ENCODE data around the gene VCL.

Gene VCL

DNA sequence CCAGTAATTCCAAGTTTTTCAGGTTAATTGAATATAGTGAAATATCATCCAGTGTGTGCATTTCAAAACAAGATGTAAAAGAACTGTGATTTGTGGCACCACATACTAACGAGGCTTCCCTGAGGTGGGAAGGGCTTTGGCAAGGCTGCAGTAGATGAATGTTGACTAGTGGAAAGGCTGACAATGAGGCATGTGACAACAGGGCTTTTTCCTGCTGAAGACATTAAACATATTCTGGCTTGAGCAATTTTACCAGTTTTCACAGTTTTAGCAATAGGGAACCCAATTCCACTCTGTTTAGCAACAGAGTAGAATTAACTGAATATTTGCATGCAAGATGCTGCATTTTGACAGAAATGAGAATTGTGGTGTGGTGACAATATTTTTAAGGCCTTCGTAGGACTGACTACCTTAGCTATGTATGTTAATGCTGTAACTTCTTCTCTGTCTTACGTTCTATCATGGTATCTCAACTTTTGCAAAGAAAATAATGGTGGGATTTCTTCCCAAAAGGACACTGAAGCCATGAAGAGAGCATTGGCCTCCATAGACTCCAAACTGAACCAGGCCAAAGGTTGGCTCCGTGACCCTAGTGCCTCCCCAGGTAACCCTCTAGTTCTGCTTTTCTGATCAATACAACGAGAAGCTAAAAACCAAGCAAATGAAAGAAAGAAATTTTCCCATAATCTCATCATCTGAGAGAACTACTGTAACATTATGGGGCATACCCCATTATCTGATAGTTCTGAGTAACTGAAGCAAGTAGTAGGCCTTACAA is 84.2 kb downstream of the VCL start:
- H3K4me3 Mint-ChIP-seq = no peak overlapping the region
- no peaks in the 10 kb centered on the region for H3K27me3 Mint-ChIP-seq
- H3K27ac Mint-ChIP-seq = no peak overlapping the region
- H3K36me3 Mint-ChIP-seq = peaks cover 9% of the 10 kb centered on the region
- no peaks in the 10 kb centered on the region for H3K9me3 Mint-ChIP-seq (ENCODE audit: low read depth)
- H3K4me1 Mint-ChIP-seq (ENCODE audit: low read depth) = peaks cover 34% of the 10 kb centered on the region

DNA sequence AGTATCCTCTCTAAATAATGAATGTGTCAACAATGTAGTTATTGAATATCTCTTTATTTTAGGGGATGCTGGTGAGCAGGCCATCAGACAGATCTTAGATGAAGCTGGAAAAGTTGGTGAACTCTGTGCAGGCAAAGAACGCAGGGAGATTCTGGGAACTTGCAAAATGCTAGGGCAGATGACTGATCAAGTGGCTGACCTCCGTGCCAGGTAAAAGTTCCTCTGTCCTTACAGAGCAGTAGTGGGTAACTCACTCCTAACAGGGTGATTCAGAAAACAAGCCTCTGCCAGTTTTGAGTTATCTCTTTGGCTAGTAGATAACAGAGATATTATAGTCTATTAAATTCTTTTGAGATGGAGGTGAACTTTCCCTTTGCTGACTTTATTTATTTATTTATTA is 85.4 kb downstream of the VCL start:
- Mint-ChIP-seq H3K4me3 (no peak overlapping the region), H3K36me3 (peaks cover 9% of the 10 kb centered on the region), H3K4me1 (ENCODE audit: low read depth) (peaks cover 26% of the 10 kb centered on the region), H3K27me3 (no peaks in the 10 kb centered on the region), H3K9me3 (ENCODE audit: low read depth) (no peaks in the 10 kb centered on the region), H3K27ac (no peak overlapping the region)

GRCh38 chr10:74084955-74085354 is 87.0 kb downstream of the VCL start:
- no peaks in the 10 kb centered on the region for H3K9me3 Mint-ChIP-seq (ENCODE audit: low read depth)
- no peak overlapping the region for H3K27ac Mint-ChIP-seq
- no peak overlapping the region for H3K4me3 Mint-ChIP-seq
- peaks cover 11% of the 10 kb centered on the region for H3K4me1 Mint-ChIP-seq (ENCODE audit: low read depth)
- no peaks in the 10 kb centered on the region for H3K27me3 Mint-ChIP-seq
- H3K36me3 Mint-ChIP-seq = peaks cover 18% of the 10 kb centered on the region

DNA sequence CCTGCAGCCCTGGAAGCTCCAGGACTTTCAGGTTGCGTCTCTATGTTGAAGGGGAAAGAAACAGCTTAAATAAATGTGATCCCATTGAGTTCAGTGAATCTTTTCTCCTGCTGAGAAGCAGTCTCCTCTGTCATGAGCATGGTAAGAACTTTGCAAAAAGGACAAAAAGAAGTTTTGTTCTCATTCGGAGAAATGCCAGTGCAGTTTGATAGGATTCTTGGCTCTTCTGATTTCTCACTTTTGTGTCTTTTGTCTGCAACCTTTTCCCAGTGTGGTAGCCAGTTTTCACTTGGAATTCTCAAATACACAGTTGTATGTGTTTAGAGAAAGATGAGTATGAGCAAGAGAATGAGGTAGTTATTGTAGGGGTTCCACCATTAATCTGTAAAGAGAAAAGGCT is 88.4 kb downstream of the VCL start:
- Mint-ChIP-seq H3K4me1 (ENCODE audit: low read depth) (peaks cover under 1% of the 10 kb centered on the region), H3K4me3 (no peak overlapping the region), H3K9me3 (ENCODE audit: low read depth) (no peaks in the 10 kb centered on the region), H3K27ac (no peak overlapping the region), H3K36me3 (peaks cover 23% of the 10 kb centered on the region), H3K27me3 (no peaks in the 10 kb centered on the region)

DNA sequence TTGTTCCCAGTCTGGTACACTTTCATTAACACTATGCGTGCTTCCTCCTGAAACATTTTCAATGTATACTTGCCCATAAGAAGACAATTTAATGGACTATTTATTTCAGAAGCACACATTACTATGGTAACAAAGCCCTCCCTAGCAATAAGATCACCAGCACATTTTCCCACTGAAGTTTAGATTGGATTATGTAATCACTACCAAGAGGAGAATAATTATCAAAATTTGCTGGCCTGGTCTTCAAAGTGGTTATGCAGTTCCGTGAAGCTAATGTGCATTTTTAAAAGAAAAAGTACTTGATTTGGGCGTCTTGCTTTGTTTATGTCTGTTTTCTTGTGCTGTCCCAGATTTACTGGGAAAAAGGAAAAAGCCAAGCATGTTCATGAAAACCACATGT is 90.8 kb downstream of the VCL start:
- Mint-ChIP-seq H3K9me3 (ENCODE audit: low read depth) (no peaks in the 10 kb centered on the region), H3K27me3 (no peaks in the 10 kb centered on the region), H3K27ac (no peak overlapping the region), H3K4me1 (ENCODE audit: low read depth) (no peaks in the 10 kb centered on the region), H3K4me3 (no peak overlapping the region), H3K36me3 (peaks cover 16% of the 10 kb centered on the region)

DNA sequence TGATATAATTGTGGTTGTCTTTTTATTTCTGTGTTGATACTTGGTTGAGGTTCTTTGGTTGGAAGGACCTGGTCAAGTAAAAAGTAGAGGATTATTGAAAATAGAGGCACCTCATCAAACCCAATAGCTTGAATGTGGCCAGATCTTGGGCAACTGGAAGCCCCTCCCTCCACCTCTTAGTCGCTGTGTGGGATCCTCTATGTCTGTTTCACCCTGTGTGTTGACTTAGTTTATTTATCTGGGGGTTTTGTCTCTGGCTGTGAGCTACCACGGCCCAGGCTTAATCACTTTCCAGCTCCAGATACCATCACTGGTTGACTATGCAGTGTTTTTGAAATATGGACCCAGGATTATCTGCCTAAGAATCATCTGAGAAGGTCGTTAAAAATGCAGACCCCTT is 94.5 kb downstream of the VCL start:
- Mint-ChIP-seq H3K4me1 (ENCODE audit: low read depth) (no peaks in the 10 kb centered on the region), H3K27me3 (no peaks in the 10 kb centered on the region), H3K27ac (no peak overlapping the region), H3K9me3 (ENCODE audit: low read depth) (no peaks in the 10 kb centered on the region), H3K4me3 (no peak overlapping the region), H3K36me3 (peaks cover 19% of the 10 kb centered on the region)

DNA sequence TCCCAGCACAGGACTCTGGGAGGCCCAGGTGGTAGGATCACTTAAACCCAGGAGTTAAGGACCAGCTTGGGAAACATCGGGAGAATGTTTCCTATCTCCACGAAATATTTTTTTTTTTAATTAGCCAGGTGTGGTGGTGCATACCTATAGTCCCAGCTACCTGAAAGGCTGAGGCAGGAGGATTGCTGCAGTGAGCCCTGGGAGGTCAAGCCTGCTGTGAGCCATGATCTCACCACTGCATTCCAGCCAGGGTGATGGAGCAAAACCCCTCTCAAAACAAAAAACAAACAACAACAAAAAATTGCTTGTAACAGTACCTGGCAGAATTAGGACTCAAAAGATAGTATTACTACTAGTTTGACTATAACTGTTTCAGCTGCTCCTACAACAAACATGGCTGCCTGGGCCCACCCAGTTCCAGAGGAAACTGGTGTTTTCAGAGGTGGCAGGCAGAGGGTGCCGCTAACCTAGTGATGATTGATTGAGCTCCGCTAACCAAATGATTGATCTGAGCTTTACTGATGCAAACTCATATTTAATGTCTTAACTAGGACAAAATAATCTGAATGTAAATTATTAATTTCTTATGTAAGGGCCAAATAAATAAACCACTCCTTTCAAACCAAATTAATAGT is 95.7 kb downstream of the VCL start:
- H3K27ac Mint-ChIP-seq = no peak overlapping the region
- peaks cover 20% of the 10 kb centered on the region for H3K36me3 Mint-ChIP-seq
- H3K4me3 Mint-ChIP-seq = no peak overlapping the region
- no peaks in the 10 kb centered on the region for H3K27me3 Mint-ChIP-seq
- H3K4me1 Mint-ChIP-seq (ENCODE audit: low read depth) = no peaks in the 10 kb centered on the region
- H3K9me3 Mint-ChIP-seq (ENCODE audit: low read depth) = no peaks in the 10 kb centered on the region

DNA sequence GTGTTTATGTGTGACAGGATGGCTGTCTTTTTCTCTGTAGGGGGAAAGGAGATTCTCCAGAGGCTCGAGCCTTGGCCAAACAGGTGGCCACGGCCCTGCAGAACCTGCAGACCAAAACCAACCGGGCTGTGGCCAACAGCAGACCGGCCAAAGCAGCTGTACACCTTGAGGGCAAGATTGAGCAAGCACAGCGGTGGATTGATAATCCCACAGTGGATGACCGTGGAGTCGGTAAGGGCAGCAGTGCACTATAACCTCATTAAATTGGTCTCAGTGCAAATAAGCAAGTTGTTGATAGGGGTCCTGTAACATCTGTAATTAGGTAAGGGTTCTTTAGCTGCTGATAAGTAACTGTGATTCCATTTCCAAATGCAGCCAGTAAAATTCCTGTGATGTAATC is 96.3 kb downstream of the VCL start:
- no peak overlapping the region for H3K27ac Mint-ChIP-seq
- H3K36me3 Mint-ChIP-seq = peaks cover 18% of the 10 kb centered on the region

GRCh38 chr10:74096777-74097176 is 98.9 kb downstream of the VCL start:
- Mint-ChIP-seq H3K27ac (no peak overlapping the region), H3K27me3 (no peaks in the 10 kb centered on the region), H3K9me3 (ENCODE audit: low read depth) (no peaks in the 10 kb centered on the region), H3K4me3 (no peak overlapping the region), H3K4me1 (ENCODE audit: low read depth) (no peaks in the 10 kb centered on the region), H3K36me3 (peaks cover 6% of the 10 kb centered on the region)

More for the DNA sequence above, 96.3 kb downstream of the VCL start:
- no peak overlapping the region for H3K4me3 Mint-ChIP-seq
- no peaks in the 10 kb centered on the region for H3K9me3 Mint-ChIP-seq (ENCODE audit: low read depth)
- H3K27me3 Mint-ChIP-seq = no peaks in the 10 kb centered on the region
- H3K4me1 Mint-ChIP-seq (ENCODE audit: low read depth) = no peaks in the 10 kb centered on the region

DNA sequence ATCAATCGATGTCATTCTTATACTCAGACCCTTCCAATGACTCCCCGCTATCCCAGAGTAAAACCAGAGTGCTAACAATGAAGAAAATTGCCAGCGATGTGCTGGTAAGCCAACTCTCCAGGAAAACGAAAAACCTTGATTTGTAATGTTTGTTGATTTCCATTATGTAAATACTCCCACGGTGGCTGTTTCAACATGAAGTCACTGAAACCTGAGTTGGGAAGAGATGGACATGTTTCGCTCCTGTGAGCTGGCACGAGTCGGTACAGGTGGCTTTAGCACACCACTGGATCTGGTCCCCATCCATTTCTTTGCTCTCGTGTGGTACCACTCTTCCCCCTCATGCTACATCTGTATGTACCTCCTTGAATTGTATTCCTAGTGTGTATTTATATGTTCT is 99.9 kb downstream of the VCL start:
- H3K4me3 Mint-ChIP-seq = no peak overlapping the region
- H3K27ac Mint-ChIP-seq = no peak overlapping the region
- H3K36me3 Mint-ChIP-seq = peaks cover 6% of the 10 kb centered on the region
- no peaks in the 10 kb centered on the region for H3K4me1 Mint-ChIP-seq (ENCODE audit: low read depth)
- H3K9me3 Mint-ChIP-seq (ENCODE audit: low read depth) = no peaks in the 10 kb centered on the region
- no peaks in the 10 kb centered on the region for H3K27me3 Mint-ChIP-seq

GRCh38 chr10:74099420-74099819 is 101.5 kb downstream of the VCL start:
- Mint-ChIP-seq H3K36me3 (peaks cover 9% of the 10 kb centered on the region), H3K9me3 (ENCODE audit: low read depth) (no peaks in the 10 kb centered on the region), H3K27ac (no peak overlapping the region), H3K4me3 (no peak overlapping the region), H3K4me1 (ENCODE audit: low read depth) (no peaks in the 10 kb centered on the region), H3K27me3 (no peaks in the 10 kb centered on the region)

GRCh38 chr10:74099836-74100235 is 101.9 kb downstream of the VCL start:
- Mint-ChIP-seq H3K4me3 (no peak overlapping the region), H3K36me3 (peaks cover 12% of the 10 kb centered on the region), H3K27me3 (no peaks in the 10 kb centered on the region), H3K27ac (no peak overlapping the region), H3K4me1 (ENCODE audit: low read depth) (no peaks in the 10 kb centered on the region), H3K9me3 (ENCODE audit: low read depth) (no peaks in the 10 kb centered on the region)

- Mint-ChIP-seq H3K36me3 (peaks cover 15% of the 10 kb centered on the region), H3K27ac (no peak overlapping the region), H3K27me3 (no peaks in the 10 kb centered on the region), H3K4me3 (no peak overlapping the region), H3K4me1 (ENCODE audit: low read depth) (no peaks in the 10 kb centered on the region), H3K9me3 (ENCODE audit: low read depth) (no peaks in the 10 kb centered on the region)
These were observed 105.8 kb downstream of the VCL start for GRCh38 chr10:74103560-74104258.

DNA sequence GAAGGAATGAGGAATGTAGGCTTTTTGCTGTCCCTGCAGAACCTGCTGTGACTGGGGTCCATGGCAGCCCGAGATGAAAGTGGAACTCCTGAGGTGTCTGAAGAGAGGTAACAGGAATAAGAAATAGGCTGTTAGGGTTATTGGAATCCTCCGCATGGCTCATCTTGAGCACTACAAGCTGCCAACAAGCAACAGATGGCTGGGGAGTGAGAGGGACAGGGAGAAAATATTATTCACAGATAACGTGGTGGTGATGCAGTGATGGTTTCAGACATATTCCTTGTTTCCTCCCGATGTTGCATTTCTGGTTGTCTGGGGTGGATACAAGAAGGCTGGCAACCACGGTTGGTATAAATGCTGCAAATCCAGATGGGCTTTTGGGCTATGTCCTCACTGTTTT is 106.6 kb downstream of the VCL start:
- Mint-ChIP-seq H3K4me1 (ENCODE audit: low read depth) (no peaks in the 10 kb centered on the region), H3K36me3 (peaks cover 18% of the 10 kb centered on the region), H3K27ac (no peak overlapping the region), H3K27me3 (no peaks in the 10 kb centered on the region), H3K9me3 (ENCODE audit: low read depth) (no peaks in the 10 kb centered on the region), H3K4me3 (no peak overlapping the region)

GRCh38 chr10:74104996-74105395 is 107.1 kb downstream of the VCL start:
- Mint-ChIP-seq H3K9me3 (ENCODE audit: low read depth) (no peaks in the 10 kb centered on the region), H3K36me3 (peaks cover 20% of the 10 kb centered on the region), H3K4me3 (no peak overlapping the region), H3K4me1 (ENCODE audit: low read depth) (no peaks in the 10 kb centered on the region), H3K27ac (no peak overlapping the region), H3K27me3 (no peaks in the 10 kb centered on the region)

Measured in activated naive CD8-positive, alpha-beta T cell (primary cell).